Transverse colon (tissue), 4 donors: ENCODE measurements around the gene TOX4.

Experiments
- CTCF ChIP-seq, 5 experiments: fragments of 200-600 bp in 3 of 5; fragments of 450-650 bp in 2 of 5; sonication (generic) in 3 of 5; IDR thresholded peaks; 1 replicate in 2 of 5; 2 replicates in 3 of 5; pipeline ENCODE4 v1.5.1; 2016 to 2017; ENCODE audit warnings: antibody characterized with exemption in 5 of 5, inconsistent platforms in 3 of 5, mild to moderate bottlenecking in 2 of 5, moderate library complexity in 1 of 5
- EP300 ChIP-seq: sonication (generic); formaldehyde crosslinking; IDR thresholded peaks from one replicate; pipeline ENCODE4 v1.6.1; 2017; ENCODE audit warnings: antibody characterized with exemption, low read depth
- POLR2AphosphoS5 ChIP-seq, 3 donors: sonication (generic); formaldehyde crosslinking; IDR thresholded peaks; one replicate each; pipeline ENCODE4 v1.6.1; 2016; ENCODE audit warnings: antibody characterized with exemption in 3 of 3

GRCh38 chr14:21498540-21499526 lies 21.8 kb downstream of the TOX4 start:
- peak; percentile 42 to 56 (median 48) for TF ChIP-seq CTCF (IDR thresholded peaks at IDR 0.05)
- TF ChIP-seq POLR2AphosphoS5 (IDR thresholded peaks at IDR 0.05) = no peak
- no peak for TF ChIP-seq EP300
